GM21786 (cell line): Measurements from ENCODE around the gene ADK.
A peak's percentile ranks its signal among the peaks of the same experiment; 100 is the strongest.
"Not testable (repeated sequence)": the region's sequence is repeated elsewhere in the genome, so short reads cannot be mapped to it uniquely, and the experiment has no call there.

ENCODE experiments used
- ATAC-seq: cut with Tn5 transposase; IDR thresholded peaks from one replicate; pipeline ENCODE4 v1.9.1; 2021; ENCODE audit not compliant: unreplicated experiment

The ADK gene

GRCh38 chr10:74140553-74140952, 10.5 kb upstream of the ADK start:
- no peak for ATAC-seq

GRCh38 chr10:74145133-74145532, 5.9 kb upstream of the ADK start:
- ATAC-seq = no peak

GRCh38 chr10:74146980-74147379, 4.0 kb upstream of the ADK start:
- not testable (repeated sequence) for ATAC-seq

GRCh38 chr10:74150204-74150989, 624 bp upstream of the ADK start, which contains the start of gene AP3M1:
TSS of gene AP3M1 (minus strand) at chr10:74150828. CDS start at chr10:74138379, 12,449 bp downstream.
- ATAC-seq = peak; percentile 35

- ATAC-seq = no peak
These were observed 1.1 kb downstream of the ADK start for GRCh38 chr10:74151879-74152722.

GRCh38 chr10:74153123-74153522, 2.1 kb downstream of the ADK start:
- no peak for ATAC-seq

- no peak for ATAC-seq
These were observed 2.7 kb downstream of the ADK start for GRCh38 chr10:74153676-74154075.

GRCh38 chr10:74156919-74157289, 5.9 kb downstream of the ADK start:
- ATAC-seq = peak; percentile 75

GRCh38 chr10:74160013-74160412, 9.0 kb downstream of the ADK start:
- ATAC-seq = no peak

- no peak for ATAC-seq
These were observed 12.5 kb downstream of the ADK start for GRCh38 chr10:74163319-74164068.

GRCh38 chr10:74164716-74165529, 13.9 kb downstream of the ADK start:
- ATAC-seq = no peak

- no peak for ATAC-seq
These were observed 14.5 kb downstream of the ADK start for GRCh38 chr10:74165530-74165901.

GRCh38 chr10:74167443-74167842, 16.4 kb downstream of the ADK start:
- no peak for ATAC-seq

- ATAC-seq = no peak
These were observed 20.6 kb downstream of the ADK start for GRCh38 chr10:74171625-74172024.

- no peak for ATAC-seq
These were observed 23.5 kb downstream of the ADK start for GRCh38 chr10:74174521-74174920.

GRCh38 chr10:74175510-74176379, 24.7 kb downstream of the ADK start:
- ATAC-seq = no peak

- ATAC-seq = peak; percentile 85
These were observed 25.5 kb downstream of the ADK start for GRCh38 chr10:74176380-74177139.

GRCh38 chr10:74177140-74177677, 26.2 kb downstream of the ADK start:
- peak; percentile 15 for ATAC-seq
